ENCODE data around the gene PBX4.

Gene PBX4

GRCh38 chr19:19553670-19554069 is 64.8 kb downstream of the PBX4 start:
- DNase-seq = no peak

DNA sequence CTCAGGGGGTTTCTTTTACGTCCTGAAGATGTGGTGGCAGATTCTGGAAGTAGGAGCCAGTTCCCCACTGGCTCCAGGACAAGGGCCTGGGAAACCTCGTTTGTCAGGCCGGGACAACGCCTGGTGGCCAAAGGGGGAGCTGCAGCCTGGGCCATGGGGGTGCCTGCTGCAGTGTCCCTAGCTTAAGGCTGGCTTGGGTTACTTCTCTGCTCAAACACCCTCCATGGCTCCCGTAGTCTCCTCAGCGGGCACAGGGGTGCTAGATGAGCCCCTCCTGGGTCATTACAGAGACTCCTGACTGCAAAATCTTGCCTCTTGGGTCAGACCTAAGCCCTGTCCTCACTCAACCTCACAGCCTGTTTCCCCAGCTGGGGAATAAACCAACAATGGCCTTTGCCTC is 65.7 kb downstream of the PBX4 start:
- DNase-seq = no peak

GRCh38 chr19:19551853-19552192 is 66.7 kb downstream of the PBX4 start:
- DNase-seq = no peak

GRCh38 chr19:19550972-19551852 is 67.3 kb downstream of the PBX4 start:
- no peak for DNase-seq

DNA sequence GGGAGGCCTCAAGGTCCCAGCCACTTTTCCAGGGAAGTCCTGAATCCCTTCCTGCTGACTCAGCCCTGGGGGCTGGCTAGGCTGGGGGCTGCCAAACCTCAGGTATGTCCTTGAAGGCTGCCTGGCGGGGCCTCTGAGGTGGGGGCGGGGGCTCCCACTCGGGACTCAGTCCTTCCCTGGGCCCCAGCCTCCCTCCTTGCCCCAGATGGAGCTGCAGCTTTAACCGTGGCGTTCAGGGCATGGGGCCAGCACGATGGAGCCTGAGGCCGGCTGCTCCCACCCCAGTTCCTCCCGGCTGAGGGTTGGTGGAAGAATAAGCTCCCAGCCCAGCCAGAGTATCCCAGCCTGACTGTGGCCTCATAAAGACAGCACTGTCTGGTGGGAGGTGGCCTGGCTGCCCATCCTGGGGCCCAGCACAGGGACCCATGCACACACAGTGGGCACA is 68.0 kb downstream of the PBX4 start:
- no peak for DNase-seq

DNA sequence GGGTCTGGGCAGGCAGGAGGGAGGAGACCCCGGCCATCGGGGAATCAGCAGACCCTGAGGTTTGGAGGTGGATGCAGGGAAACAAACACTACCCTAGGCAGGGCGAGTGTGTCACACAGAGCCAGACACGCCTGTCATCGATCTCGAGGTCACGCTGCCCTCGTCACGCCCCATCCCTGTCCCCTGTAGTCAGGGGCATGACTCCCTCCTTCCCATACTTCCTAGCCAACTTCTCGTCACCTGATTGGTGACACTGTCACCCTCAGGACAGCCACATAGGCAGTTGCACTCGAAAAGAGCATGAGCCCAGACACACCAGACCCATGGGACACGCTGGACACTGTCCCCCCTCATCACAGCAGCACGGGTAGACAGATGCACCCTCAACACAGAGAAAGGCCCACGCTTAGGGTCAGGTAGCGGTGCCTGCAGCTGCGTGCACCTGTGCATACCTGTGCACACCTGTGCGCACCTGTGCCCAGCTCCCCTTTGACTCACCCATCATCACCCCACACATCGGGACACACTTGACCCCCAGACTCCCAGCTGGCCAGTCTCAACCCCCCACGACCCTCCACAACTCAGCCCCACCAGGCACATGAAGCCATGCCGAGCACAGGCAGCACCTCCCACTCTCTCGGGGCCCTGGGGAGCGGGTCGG is 68.6 kb downstream of the PBX4 start:
- no peak for DNase-seq

DNA sequence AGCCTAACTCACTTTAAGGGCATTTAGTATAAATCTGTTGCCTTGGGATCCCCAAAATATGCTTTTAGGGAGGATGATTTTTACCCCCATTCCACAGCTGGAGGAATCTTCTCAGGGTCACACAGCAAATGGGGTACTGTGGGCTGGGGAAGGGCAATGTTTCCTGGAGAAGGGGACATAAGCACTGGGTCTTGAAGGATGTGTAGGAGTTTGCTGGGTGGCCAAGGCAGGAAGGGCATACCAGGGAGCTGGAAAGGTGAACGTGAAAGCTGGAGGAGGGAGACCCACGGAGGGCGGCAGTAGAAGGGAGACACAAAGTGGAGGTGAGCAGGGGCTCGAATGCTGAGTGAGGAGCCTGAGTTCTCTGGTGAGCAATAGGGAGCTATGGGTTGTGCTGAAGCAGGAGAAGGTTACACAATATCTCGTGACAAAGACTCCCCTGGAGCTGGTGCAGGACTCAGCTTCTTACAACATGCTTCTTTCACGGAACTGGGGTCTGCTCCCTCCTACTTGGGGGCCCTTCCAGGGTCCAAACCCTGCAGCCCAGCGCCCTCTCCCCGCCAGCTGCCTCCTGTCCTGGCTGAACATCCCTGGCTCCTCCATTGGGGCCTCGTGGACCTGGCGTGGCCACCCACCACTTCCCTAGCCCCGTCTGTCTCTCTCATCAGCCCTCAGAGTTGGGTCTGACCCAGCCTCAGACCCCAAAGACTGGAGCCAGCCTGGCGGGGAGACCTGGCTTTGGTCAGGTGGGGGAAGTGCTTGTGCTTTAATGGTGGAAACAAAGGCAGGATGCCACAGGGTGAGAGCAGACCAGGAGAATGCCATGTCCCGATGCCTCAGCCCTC is 69.3 kb downstream of the PBX4 start:
- DNase-seq = no peak

- DNase-seq = no peak
Observed at GRCh38 chr19:19547674-19548336, 70.7 kb downstream of the PBX4 start.

- no peak for DNase-seq
Observed at GRCh38 chr19:19546751-19547162, 71.7 kb downstream of the PBX4 start.

GRCh38 chr19:19545707-19546106 is 72.8 kb downstream of the PBX4 start:
- no peak for DNase-seq

GRCh38 chr19:19544954-19545591 is 73.4 kb downstream of the PBX4 start:
- DNase-seq = no peak

DNA sequence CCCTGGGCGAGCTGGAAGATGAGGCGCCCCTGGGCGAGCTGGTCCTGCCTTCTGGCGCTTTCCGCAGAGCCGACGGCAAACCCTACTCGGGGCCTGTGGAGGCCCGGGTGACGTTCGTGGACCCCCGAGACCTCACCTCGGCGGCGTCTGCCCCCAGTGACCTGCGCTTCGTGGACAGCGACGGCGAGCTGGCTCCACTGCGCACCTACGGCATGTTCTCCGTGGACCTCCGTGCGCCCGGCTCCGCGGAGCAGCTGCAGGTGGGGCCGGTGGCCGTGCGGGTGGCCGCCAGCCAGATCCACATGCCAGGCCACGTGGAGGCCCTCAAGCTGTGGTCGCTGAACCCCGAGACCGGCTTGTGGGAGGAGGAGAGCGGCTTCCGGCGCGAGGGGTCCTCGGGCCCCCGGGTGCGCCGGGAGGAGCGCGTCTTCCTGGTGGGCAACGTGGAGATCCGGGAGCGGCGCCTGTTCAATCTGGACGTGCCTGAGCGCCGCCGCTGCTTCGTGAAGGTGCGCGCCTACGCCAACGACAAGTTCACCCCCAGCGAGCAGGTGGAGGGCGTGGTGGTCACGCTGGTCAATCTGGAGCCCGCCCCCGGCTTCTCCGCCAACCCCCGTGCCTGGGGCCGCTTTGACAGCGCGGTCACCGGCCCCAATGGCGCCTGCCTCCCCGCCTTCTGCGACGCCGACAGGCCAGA is 74.1 kb downstream of the PBX4 start:
- DNase-seq = no peak

GRCh38 chr19:19543640-19544039 is 74.8 kb downstream of the PBX4 start:
- DNase-seq = no peak

GRCh38 chr19:19543101-19543500 is 75.4 kb downstream of the PBX4 start:
- no peak for DNase-seq

GRCh38 chr19:19542507-19542906 is 76.0 kb downstream of the PBX4 start:
- no peak for DNase-seq

DNA sequence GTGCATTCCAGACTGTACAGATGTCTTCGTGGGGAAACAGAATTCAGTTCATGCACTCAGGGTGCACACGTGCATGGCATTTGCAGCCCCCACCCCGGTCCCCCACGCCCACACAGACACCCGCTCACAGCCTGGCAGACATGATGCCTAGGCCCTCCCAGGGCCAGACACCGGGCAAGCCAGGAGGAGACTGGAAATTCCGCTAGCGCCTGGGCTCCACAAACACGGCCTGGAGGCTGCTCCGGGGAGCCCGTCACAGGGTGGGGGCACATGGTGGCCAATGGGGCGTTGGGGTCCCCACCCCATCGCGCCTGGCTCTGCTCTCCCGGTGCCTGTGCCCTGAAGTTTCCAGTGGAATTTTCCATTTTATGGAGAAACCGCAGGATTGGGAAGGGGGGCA is 76.9 kb downstream of the PBX4 start:
- DNase-seq = no peak

DNA sequence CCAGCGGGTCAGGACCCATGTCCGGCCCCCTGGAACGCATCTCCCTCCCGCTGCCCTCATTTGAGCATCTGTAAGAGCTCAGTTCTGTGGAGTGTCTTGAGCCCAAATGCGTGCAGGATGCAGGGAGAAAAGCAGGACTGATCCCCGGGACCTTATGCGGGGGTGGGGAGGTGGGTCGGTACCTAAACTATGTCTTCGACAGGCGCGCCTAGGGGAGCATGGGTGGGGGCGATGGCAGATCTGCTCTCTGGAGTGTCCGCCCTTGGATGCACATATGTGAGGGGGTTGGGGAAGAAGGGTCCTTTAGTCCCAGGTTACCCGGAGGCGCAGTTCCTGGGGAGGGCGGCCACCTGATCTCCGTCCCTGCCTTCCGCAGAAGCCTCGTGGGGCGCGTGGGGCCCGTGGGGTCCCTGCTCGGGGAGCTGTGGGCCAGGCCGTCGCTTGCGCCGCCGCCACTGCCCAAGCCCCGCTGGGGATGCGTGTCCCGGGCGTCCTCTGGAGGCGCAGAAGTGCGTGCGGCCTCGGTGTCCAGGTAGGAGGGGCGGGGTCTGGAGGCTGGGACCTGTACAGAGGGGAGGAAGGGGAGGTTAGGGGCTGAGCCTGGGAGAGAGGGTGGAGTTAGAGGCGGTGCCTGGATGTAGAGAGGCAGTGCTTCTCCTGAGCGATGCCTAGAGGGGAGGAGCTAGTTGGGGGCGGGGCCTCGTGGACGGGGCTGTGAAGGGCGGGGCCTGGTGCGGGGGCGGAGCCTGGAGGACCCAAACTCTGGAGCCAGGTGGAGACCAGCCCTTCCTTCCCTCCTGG is 77.6 kb downstream of the PBX4 start:
- peak; percentile 65 for DNase-seq

DNA sequence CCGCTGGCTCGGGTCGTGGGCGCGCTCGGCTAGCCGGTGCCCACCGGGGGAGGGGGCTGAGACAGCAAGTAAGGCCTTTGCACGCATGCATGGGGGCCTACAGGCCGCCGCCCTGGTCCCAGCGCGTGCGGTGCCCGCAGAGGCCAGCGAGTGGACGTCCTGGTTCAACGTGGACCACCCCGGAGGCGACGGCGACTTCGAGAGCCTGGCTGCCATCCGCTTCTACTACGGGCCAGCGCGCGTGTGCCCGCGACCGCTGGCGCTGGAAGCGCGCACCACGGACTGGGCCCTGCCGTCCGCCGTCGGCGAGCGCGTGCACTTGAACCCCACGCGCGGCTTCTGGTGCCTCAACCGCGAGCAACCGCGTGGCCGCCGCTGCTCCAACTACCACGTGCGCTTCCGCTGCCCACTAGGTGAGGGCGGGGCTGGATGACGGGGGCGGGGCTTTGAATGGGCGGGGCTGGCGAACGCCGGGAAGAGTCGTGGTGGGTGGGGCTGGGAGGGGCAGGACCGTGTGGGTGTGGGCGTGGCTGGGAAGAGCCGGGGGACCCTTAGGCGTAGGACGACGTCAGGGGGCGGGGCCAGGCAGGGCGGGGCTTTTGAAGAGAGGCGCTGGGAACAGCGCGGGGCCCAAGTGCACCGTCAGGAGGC is 78.3 kb downstream of the PBX4 start:
- DNase-seq = peak; percentile 56

DNA sequence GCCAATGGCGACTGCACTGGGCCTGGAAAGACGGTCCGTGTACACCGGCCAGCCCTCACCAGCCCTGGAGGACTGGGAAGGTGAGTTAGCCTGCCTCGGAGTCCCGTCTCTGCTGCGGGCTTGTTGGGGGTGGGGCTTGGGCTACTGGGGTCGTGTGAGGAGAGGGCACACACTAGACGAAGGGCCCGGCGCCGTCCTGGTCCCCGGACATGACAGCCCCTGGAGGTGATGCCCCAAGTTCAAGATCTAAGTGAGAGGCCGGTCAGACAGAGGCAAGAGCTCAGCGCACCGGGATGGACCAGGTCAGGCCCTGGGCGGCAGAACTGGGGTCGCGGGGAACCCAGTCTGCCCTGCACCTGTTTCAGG is 78.8 kb downstream of the PBX4 start:
- DNase-seq = no peak

- DNase-seq = no peak
Observed at GRCh38 chr19:19538785-19539166, 79.7 kb downstream of the PBX4 start.
